GM12864 (cell line): ENCODE data around the gene FLRT1.

ENCODE experiments used
- DNase-seq: peaks from one replicate; pipeline ENCODE4 v3.0.0-alpha.2; 2011; ENCODE audit warnings: low read depth
- H3K4me3 ChIP-seq: 2 replicates; pipeline ENCODE4 v1.5.1; 2011; ENCODE audit warnings: mild to moderate bottlenecking, low read depth, low read length, control low read depth
- CTCF ChIP-seq: IDR thresholded peaks from 2 replicates; pipeline ENCODE4 v1.5.1; 2011; ENCODE audit warnings: low read depth, mild to moderate bottlenecking, moderate library complexity, low read length, control low read depth, inconsistent platforms; ENCODE audit errors: missing control alignments

Gene FLRT1

DNA sequence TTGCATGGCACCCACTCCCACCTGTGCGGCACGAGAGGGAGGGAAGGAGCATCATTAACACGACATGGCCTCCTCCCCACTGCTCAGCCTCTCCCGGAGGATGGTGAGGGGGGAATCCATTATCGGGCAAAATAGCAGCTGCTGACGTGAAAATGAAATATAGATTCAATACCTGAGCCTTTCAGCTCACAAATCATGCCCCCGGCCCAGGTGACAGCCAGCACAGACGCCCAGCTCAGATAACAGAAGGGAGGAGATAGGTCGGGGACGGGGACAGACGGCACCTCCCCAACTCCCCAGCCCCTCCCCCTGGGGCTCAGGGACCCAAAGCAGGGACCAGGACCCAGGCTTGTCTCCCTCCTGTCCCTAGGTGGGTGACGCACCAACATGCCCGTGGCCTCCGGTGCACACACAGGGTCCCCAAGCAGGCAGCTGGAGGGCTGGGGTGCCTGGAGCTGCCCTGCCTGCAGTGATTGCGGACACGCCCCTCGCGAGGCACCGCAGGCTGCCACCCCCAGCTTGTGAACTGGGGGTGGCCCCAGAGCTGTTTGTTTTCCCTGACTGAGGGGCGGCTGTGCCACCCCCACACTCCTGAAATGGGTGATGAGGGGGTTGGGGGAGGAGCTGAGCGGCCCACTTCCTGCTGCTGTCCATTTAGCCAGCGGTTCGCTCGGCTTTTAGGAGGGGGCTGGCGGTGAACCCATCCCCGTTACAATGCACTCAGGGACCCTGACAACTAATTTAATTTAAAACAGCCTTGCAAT is 31.7 kb downstream of the FLRT1 start:
- no peak for TF ChIP-seq CTCF
- DNase-seq = no peak
- H3K4me3 ChIP-seq = no peak overlapping the region

DNA sequence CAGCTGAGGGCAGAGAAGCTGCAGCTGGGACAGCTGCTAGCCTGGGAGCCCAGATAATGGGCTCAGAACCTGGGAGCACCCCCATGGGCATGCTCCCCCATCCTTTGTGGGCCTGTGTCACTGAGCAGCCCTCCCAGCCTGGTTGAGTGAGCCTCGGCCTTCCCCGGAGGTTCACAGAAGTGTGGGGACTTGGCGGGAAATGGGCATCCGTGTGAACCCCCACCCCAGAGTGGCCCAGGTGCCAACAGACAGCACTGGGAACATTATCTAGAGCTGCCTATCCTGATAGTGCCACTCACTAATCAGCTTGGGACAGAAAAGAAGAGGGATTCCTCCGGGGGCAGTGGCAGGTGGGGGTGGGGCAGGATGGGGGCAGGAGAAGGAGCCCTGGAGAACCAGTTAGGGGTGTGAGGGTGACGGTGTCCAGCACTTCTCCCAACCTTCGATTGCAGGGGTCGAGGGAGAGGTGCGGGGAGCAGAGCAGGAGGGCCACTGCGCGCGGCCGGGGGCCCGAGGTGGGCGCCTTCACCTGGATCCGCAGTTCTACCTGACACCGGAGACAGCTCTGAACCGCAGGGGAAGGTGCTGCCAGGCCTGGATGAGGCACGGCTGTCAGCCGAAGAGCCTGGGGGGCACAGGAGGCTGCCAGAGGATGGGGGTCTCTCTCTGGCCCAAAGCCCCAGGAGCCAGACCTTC is 33.1 kb downstream of the FLRT1 start:
- no peak overlapping the region for H3K4me3 ChIP-seq
- DNase-seq = no peak
- TF ChIP-seq CTCF = no peak

- no peak for DNase-seq
Measured at GRCh38 chr11:64069401-64070313, 33.9 kb downstream of the FLRT1 start.

DNA sequence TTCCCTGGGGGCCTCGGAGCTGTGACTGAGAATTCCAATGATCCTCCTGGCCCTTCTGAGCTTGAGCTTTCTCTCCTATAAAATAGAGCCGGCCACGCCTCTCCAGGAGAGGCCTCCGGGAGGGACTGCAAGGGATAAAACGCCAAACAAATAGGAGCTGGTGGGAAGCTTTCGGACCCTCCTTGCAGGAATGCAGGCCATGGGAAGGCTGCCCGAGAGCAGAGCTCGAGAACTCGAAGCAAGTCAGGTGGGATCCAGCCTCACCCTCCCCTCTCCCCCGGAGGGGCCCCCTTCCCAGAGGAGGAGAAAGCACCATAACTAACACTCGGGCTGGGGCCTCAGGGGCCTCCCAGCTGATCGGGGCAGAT is 34.6 kb downstream of the FLRT1 start:
- no peak for DNase-seq
- no peak overlapping the region for H3K4me3 ChIP-seq
- TF ChIP-seq CTCF = no peak

More at GRCh38 chr11:64069401-64070313, 33.9 kb downstream of the FLRT1 start:
- no peak for TF ChIP-seq CTCF
- H3K4me3 ChIP-seq = no peak overlapping the region

- no peak overlapping the region for H3K4me3 ChIP-seq
- no peak for TF ChIP-seq CTCF
- DNase-seq = no peak
Measured at GRCh38 chr11:64071849-64072248, 36.1 kb downstream of the FLRT1 start.

- no peak overlapping the region for H3K4me3 ChIP-seq
- TF ChIP-seq CTCF = no peak
- no peak for DNase-seq
Measured at GRCh38 chr11:64072403-64072802, 36.7 kb downstream of the FLRT1 start.
